HG03097 (cell line): ENCODE results near the gene PSMG4.
"Not testable (repeated sequence)": the region's sequence is repeated elsewhere in the genome, so short reads cannot be mapped to it uniquely, and the experiment has no call there.

ENCODE experiments used
- ATAC-seq: cut with Tn5 transposase; IDR thresholded peaks from one replicate; pipeline ENCODE4 v1.9.1; 2021; ENCODE audit not compliant: unreplicated experiment, low FRiP score

PSMG4 gene

GRCh38 chr6:3230256-3230882 lies 28.4 kb upstream of the PSMG4 start:
- ATAC-seq: no peak

GRCh38 chr6:3230900-3231246 lies 27.9 kb upstream of the PSMG4 start:
- ATAC-seq: no peak

GRCh38 chr6:3231247-3232016 lies 27.3 kb upstream of the PSMG4 start:
- no peak for ATAC-seq

GRCh38 chr6:3232017-3232945 lies 26.5 kb upstream of the PSMG4 start:
- no peak for ATAC-seq

GRCh38 chr6:3233321-3233720 lies 25.4 kb upstream of the PSMG4 start:
- ATAC-seq: no peak

- ATAC-seq: no peak
These were observed 24.8 kb upstream of the PSMG4 start for GRCh38 chr6:3233904-3234303.

- no peak for ATAC-seq
These were observed 23.3 kb upstream of the PSMG4 start for GRCh38 chr6:3235486-3235885.

- no peak for ATAC-seq
These were observed 22.7 kb upstream of the PSMG4 start for GRCh38 chr6:3236005-3236404.

- no peak for ATAC-seq
These were observed 20.7 kb upstream of the PSMG4 start for GRCh38 chr6:3237761-3238662.

GRCh38 chr6:3239110-3239830 lies 19.5 kb upstream of the PSMG4 start:
- ATAC-seq: no peak

GRCh38 chr6:3240595-3240994 lies 18.2 kb upstream of the PSMG4 start:
- no peak for ATAC-seq

- not testable (repeated sequence) for ATAC-seq
These were observed 17.0 kb upstream of the PSMG4 start for GRCh38 chr6:3241745-3242144.

GRCh38 chr6:3242768-3243167 lies 16.0 kb upstream of the PSMG4 start:
- ATAC-seq: no peak

GRCh38 chr6:3244003-3244831 lies 14.5 kb upstream of the PSMG4 start:
- ATAC-seq: no peak

- ATAC-seq: not testable (repeated sequence)
These were observed 13.9 kb upstream of the PSMG4 start for GRCh38 chr6:3244832-3245161.

- no peak for ATAC-seq
These were observed 13.5 kb upstream of the PSMG4 start for GRCh38 chr6:3245216-3245615.

- ATAC-seq: no peak
These were observed 11.2 kb upstream of the PSMG4 start for GRCh38 chr6:3247255-3248146.

GRCh38 chr6:3249821-3250220 lies 8.9 kb upstream of the PSMG4 start:
- ATAC-seq: no peak
